Endodermal cell (in vitro differentiated cells): ENCODE measurements around the gene QPCT. TPM values are rescaled to one million over a fixed set of nuclear protein-coding genes. Genes with fewer than 3 reads are reported as not detected.
A peak's percentile ranks its signal among the peaks of the same experiment; 100 is the strongest.

Experiments used
- DNase-seq: peaks from one replicate; pipeline ENCODE4 v3.0.0-alpha.2; 2017
- H3K27ac ChIP-seq: 2 replicates; pipeline ENCODE4 v1.5.1; 2013; ENCODE audit warnings: mild to moderate bottlenecking, low read depth, low read length, moderate library complexity
- H3K27me3 ChIP-seq: 2 replicates; pipeline ENCODE4 v1.6.1; 2013; ENCODE audit warnings: mild to moderate bottlenecking, low read length, moderate library complexity; ENCODE audit not compliant: insufficient read depth, control insufficient read depth, poor library complexity, severe bottlenecking
- H3K36me3 ChIP-seq: 2 replicates; pipeline ENCODE4 v1.7.0; 2013; ENCODE audit warnings: mild to moderate bottlenecking, low read length, moderate library complexity; ENCODE audit not compliant: control insufficient read depth, insufficient read depth
- H3K4me1 ChIP-seq: one replicate; pipeline ENCODE4 v1.7.0; 2013; ENCODE audit warnings: low read length; ENCODE audit not compliant: control insufficient read depth, insufficient read depth
- H3K4me3 ChIP-seq: 2 replicates; pipeline ENCODE4 v1.5.1; 2013; ENCODE audit warnings: mild to moderate bottlenecking, low read length, moderate library complexity
- H3K9ac ChIP-seq: 2 replicates; pipeline ENCODE4 v1.6.1; 2013; ENCODE audit warnings: mild to moderate bottlenecking, low read length, moderate library complexity; ENCODE audit not compliant: poor library complexity, severe bottlenecking; ENCODE audit errors: extremely low read depth
- H3K9me3 ChIP-seq: 2 replicates; pipeline ENCODE4 v1.6.1; 2013; ENCODE audit warnings: mild to moderate bottlenecking, low read length, moderate library complexity; ENCODE audit not compliant: control insufficient read depth
- H3K27ac Mint-ChIP-seq: 2 replicates; pipeline ENCODE4 v1.8.0; 2020; ENCODE audit warnings: mixed read lengths
- H3K27me3 Mint-ChIP-seq: 2 replicates; pipeline ENCODE4 v1.8.0; 2021; ENCODE audit warnings: mild to moderate bottlenecking, mixed read lengths; ENCODE audit not compliant: insufficient read depth
- H3K36me3 Mint-ChIP-seq: 2 replicates; pipeline ENCODE4 v1.8.0; 2020; ENCODE audit warnings: low read depth, mixed read lengths
- H3K4me1 Mint-ChIP-seq: 2 replicates; pipeline ENCODE4 v1.8.0; 2020; ENCODE audit warnings: mixed read lengths
- H3K4me3 Mint-ChIP-seq: 2 replicates; pipeline ENCODE4 v1.8.0; 2020; ENCODE audit warnings: mild to moderate bottlenecking, moderate library complexity, mixed read lengths
- H3K9me3 Mint-ChIP-seq: 2 replicates; pipeline ENCODE4 v1.8.0; 2020; ENCODE audit warnings: mild to moderate bottlenecking, mixed read lengths
- WGBS, 2 experiments: methylation state at CpG; one replicate each; pipeline versions ENCODE4 v1.1.5 to v1.1.7; 2013; ENCODE audit warnings: missing lambda C conversion rate in 2 of 2, mixed read lengths in 1 of 2; ENCODE audit not compliant: insufficient coverage in 1 of 2, insufficient read length in 1 of 2; 5-methylcytosine and 5-hydroxymethylcytosine counted together
- total RNA-seq, 2 donors: library from RNA; stranded (reverse); fragmentation: NEBNext Ultra II Directional in 1 of 2; extraction: Animal tissue kit (Norgen Biotek cat#: 25700) in 1 of 2; gene quantifications; 2 replicates in 1 of 2; 3 replicates in 1 of 2; pipeline ENCODE4 v1.2.1, GENCODE V29; 2021
- TF ChIP-seq, protein P1 (sequence below): fragments of 200-600 bp; sonication (generic); conservative IDR thresholded peaks from 2 replicates; pipeline ENCODE4 v1.5.0; 2021; ENCODE audit warnings: antibody characterized with exemption, mild to moderate bottlenecking

The QPCT gene
- total RNA-seq, 2 donors from 2014 or later = 15.9 to 17.7 TPM

DNA sequence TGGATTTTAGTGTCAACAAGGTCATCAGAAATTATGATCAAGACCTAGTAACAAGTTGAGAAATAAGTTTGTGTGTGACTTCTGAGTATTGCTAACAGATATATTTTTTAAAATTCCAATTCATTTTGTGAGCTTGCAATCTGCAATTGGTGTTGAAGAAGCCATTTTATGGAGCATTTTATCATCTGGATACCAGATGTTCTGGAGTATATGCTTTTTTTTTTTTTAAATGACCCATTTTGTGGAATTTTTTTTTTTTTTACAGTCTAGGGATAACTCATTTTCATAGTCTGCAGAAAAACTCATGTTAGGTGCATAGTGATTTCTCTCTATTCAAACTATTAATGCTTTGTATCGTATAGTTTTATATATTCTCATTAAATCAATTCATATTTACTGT lies 12.6 kb downstream of the QPCT start:
- no CpG with 5 or more reads among the region's 1 CpG for whole genome bisulfite sequencing, 2 experiments
- no peaks in the 10 kb centered on the region for H3K27me3 Mint-ChIP-seq

DNA sequence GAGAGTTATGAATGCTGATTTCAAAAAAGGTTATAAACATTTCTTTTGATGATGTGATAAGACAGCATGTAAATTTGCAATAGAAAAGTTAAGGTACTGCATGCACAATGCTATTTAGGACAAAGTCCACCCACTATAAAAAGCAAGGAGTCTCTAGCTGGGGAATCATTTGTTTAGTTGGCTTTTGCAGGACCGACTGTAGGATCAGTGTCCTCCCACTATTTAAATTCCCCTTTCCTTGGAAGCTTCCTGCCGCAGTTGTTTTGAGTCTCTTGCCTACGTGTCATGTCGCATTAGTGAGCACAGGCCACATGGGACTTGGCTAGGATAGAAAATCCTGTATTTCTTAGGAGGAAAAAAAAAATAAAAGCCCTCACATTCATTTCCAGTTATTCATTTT lies 13.1 kb downstream of the QPCT start:
- Histone ChIP-seq H3K9me3 (no peaks in the 10 kb centered on the region), H3K27me3 (no peaks in the 10 kb centered on the region), H3K36me3 (peaks cover 6% of the 10 kb centered on the region), H3K9ac (no peak overlapping the region), H3K4me1 (no peaks in the 10 kb centered on the region), H3K27ac (no peak overlapping the region), H3K4me3 (no peak overlapping the region)
- H3K4me1 Mint-ChIP-seq = peaks cover 10% of the 10 kb centered on the region
- 76% methylated on average over 4 of the region's 4 CpGs; no CpG with 5 or more reads in 1 of the 2 experiments for WGBS, 2 experiments
- no peaks in the 10 kb centered on the region for H3K27me3 Mint-ChIP-seq
- H3K27ac Mint-ChIP-seq = no peak overlapping the region
- DNase-seq = no peak
- H3K4me3 Mint-ChIP-seq = no peak overlapping the region
- no peaks in the 10 kb centered on the region for H3K36me3 Mint-ChIP-seq
- H3K9me3 Mint-ChIP-seq = no peaks in the 10 kb centered on the region
- TF ChIP-seq, protein P1, sequence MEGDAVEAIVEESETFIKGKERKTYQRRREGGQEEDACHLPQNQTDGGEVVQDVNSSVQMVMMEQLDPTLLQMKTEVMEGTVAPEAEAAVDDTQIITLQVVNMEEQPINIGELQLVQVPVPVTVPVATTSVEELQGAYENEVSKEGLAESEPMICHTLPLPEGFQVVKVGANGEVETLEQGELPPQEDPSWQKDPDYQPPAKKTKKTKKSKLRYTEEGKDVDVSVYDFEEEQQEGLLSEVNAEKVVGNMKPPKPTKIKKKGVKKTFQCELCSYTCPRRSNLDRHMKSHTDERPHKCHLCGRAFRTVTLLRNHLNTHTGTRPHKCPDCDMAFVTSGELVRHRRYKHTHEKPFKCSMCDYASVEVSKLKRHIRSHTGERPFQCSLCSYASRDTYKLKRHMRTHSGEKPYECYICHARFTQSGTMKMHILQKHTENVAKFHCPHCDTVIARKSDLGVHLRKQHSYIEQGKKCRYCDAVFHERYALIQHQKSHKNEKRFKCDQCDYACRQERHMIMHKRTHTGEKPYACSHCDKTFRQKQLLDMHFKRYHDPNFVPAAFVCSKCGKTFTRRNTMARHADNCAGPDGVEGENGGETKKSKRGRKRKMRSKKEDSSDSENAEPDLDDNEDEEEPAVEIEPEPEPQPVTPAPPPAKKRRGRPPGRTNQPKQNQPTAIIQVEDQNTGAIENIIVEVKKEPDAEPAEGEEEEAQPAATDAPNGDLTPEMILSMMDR = no peak

More for the DNA sequence above, 12.6 kb downstream of the QPCT start:
- H3K9me3 ChIP-seq = no peaks in the 10 kb centered on the region
- DNase-seq = no peak
- Mint-ChIP-seq H3K36me3 (no peaks in the 10 kb centered on the region), H3K4me1 (peaks cover 10% of the 10 kb centered on the region), H3K27ac (no peak overlapping the region), H3K9me3 (no peaks in the 10 kb centered on the region), H3K4me3 (no peak overlapping the region)
- peaks cover 6% of the 10 kb centered on the region for H3K36me3 ChIP-seq
- no peak overlapping the region for H3K27ac ChIP-seq
- H3K4me3 ChIP-seq = no peak overlapping the region
- H3K4me1 ChIP-seq = no peaks in the 10 kb centered on the region
- no peaks in the 10 kb centered on the region for H3K27me3 ChIP-seq
- H3K9ac ChIP-seq = no peak overlapping the region
- TF ChIP-seq, protein P1 = no peak

GRCh38 chr2:37358466-37358865 lies 14.0 kb downstream of the QPCT start:
- Histone ChIP-seq H3K4me3 (no peak overlapping the region), H3K36me3 (peaks cover 6% of the 10 kb centered on the region), H3K9ac (no peak overlapping the region), H3K27me3 (no peaks in the 10 kb centered on the region), H3K27ac (no peak overlapping the region), H3K4me1 (no peaks in the 10 kb centered on the region), H3K9me3 (no peaks in the 10 kb centered on the region)
- WGBS, 2 experiments = 98 to 100% methylated on average over 2 to 3 of the region's 3 CpGs
- Mint-ChIP-seq H3K4me3 (no peak overlapping the region), H3K27ac (no peak overlapping the region), H3K9me3 (no peaks in the 10 kb centered on the region), H3K4me1 (peaks cover 10% of the 10 kb centered on the region), H3K36me3 (no peaks in the 10 kb centered on the region), H3K27me3 (no peaks in the 10 kb centered on the region)
- TF ChIP-seq, protein P1 = no peak
- DNase-seq = peak; percentile 17
